Superior temporal gyrus (tissue), 1 donor: ENCODE data around the gene PDE9A.

Experiments used
- DNase-seq: peaks from one replicate; pipeline ENCODE4 v3.0.0-alpha.2; 2016; ENCODE audit errors: extremely low spot score

The PDE9A gene

GRCh38 chr21:42642219-42642745 is 11.1 kb upstream of the PDE9A start:
- DNase-seq: no peak

- no peak for DNase-seq
Measured at GRCh38 chr21:42644223-42645208, 8.9 kb upstream of the PDE9A start.

DNA sequence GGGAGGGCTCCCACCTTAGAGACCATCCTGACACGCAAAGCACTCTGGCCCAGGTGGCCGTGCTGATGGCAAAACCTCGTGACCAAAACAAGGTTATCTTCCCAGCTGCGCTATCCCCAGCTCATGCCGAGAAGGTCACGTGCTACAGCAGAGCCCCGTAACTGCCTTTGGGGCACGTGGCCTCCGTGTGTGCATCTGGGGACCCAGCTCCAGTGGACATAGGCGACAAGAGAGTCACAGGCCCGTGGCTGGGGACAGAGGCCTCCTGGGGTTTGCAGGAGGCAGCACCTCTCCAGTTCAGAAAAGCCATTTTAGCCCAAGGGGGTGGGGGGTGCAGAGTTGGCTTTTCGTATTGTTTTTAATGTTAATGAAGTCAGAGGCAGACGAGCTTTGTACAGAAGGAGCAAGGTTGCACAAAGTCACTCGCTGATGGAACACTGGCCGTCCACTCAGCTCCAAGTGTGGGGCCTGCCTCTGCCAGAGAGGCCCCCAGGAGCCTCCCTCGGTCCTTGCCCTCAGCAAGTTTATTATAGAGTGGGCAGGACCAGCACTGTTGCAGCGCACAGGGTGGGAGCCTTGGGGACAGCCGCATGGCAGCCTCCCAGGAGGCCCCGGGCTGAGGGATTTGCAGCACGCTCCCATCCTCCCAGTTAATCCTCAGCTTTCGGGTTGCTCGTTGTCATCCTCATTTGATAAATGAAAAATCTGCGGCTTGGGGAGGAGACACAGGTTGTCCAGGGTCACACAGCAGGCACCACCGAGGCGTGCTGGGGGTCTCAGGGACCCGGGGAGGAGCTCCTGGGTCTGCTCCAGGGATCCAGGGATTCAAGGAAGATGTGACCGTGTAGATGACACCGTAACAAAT is 8.0 kb upstream of the PDE9A start:
- no peak for DNase-seq

- DNase-seq: no peak
Measured at GRCh38 chr21:42646076-42646825, 7.2 kb upstream of the PDE9A start.

DNA sequence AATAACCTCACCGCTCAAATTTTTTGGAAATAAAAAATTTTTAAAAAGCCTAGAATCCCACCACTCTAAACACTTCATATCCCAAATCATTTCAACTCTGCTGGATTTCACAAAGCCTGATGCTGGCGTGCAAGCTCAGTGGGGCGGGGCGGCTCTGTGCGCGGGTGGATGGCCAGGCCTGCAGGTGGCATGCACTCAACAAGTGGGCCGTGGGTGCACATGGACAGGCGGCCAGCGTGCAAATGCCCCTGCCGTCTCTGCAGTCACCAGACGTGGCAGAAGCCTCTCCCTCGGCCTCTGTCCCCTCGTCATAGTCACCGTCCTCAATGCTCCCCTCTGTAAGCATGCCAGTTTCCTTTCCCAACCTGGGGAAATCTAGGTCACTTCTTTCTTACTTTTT is 6.6 kb upstream of the PDE9A start:
- no peak for DNase-seq

DNA sequence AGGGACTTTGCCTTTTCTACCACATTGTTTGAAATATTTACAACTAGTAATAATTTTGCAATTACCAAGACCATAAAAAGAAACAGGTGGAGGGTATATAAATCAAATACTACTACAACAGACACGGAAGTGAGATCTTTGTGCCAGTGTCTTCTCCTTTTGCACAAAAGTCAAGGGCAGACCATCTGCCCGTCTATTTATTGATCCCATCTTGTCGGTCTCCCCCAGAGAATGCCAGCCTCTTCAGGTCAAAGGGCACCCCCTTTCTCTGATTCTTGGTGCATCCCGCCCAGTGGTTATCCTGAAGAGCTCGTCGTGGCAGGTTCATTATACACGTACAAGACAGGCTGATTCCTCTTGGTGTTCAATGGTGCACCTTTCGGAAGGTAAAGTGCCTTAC is 4.8 kb upstream of the PDE9A start:
- DNase-seq: no peak

DNA sequence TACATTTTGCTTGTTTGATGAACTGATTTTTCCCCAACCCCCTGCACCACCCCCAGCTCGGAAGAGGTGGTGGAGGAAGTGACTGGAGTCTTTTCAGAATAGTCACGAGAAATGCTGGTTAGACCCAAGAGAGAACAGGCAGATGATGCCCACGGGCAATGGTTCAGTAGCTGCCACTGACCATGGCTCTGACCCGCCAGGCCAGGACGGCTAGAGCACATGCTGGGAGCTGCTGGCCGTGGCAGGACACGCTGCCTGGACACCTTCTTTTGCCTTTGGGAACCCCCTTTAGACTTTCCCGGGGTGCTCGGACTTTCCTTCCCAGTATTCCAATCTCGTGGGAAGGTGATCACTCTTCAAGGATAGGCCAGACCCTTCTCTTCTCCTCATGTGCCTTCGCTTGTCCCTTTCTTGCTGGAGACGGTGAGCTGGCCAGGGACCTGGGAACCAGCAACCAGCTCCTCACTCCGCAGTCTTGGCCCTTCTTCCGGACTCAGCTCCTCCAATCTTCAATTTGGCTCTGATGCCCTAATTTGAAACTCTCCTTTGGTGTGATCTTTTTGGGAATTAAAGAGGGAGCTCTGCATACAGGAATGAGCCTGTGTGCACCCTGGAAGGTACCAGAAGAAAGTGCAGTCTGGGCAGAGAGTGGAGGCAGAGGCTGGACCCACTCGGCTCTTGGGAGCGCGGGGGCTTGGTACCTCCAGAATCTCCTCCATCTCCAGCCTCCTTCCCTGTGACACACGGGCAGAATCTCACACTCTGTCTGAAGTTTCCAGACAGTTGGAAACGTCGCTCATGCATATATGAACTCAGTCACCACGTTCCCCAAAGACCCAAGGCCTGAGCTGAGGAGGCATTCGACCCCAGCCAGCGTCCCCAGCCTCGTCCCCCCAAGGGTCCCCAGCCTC is 4.0 kb upstream of the PDE9A start:
- DNase-seq: no peak

DNA sequence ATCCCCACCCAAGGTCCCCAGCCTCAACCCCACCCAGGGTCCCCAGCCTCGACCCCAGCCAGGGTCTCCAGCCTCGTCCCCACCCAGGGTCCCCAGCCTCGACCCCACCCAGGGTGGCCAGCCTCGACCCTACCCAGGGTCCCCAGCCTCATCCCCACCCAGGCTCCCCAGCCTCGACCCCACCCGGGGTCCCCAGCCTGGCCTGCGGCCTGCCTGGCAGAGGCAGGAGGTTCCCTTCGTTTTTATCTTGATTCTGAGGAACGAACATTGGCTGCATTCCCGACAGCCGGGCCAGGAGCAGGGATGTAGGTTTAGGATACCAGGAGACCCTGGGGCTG is 3.4 kb upstream of the PDE9A start:
- no peak for DNase-seq

DNA sequence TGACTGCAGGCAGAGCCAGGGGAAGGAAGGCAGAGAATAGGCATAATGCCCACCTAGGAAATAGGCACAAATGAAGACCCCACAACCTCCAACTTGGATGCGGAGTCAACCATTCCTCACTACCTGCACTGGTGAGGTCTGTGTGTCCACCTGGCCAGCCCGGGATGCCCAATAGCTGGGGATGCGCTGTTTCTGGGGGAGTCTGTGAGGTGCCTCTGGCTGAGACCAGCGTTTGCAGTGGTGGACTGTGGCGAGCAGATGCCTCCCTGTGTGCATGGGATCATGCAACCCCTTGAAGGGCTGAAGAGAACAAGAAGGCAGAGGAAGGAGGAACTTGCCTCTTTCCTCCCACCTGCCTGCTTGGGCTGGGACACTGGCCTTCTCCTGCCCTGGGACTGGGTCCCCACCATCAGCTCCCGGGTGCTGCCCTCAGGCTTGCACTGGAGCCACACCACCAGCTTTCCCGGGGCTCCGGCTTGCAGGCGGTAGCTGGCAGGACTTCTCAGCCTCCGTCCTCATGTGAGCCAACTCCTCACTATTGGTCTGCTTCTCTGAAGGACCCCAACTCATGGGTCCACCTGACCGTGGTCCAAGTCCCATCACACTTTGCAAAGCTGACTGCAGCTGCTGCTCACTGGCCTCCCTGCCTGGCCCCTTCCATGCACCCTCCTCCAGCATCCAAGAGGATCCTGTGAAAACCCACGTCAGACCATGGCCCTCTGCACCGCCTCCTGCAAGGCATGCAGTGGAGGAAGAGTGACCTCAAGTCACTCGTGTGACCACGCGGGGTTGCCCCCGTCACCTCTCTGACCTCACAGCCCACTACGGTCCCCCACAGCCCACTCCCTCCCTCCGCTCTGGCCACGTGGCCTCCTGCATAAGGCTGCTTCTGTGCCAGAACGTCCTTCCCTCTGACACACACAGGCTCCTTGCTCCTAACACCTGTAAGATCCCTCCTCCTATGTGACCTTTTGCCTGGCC is 2.7 kb upstream of the PDE9A start:
- no peak for DNase-seq

GRCh38 chr21:42651515-42652401 is 1.7 kb upstream of the PDE9A start:
- peak; percentile 56 for DNase-seq

- DNase-seq: peak; percentile 66
Measured at GRCh38 chr21:42652527-42653230, 742 bp upstream of the PDE9A start.

- DNase-seq: no peak
Measured at GRCh38 chr21:42654179-42654912, 925 bp downstream of the PDE9A start.

- no peak for DNase-seq
Measured at GRCh38 chr21:42654913-42655795, 1.7 kb downstream of the PDE9A start.

DNA sequence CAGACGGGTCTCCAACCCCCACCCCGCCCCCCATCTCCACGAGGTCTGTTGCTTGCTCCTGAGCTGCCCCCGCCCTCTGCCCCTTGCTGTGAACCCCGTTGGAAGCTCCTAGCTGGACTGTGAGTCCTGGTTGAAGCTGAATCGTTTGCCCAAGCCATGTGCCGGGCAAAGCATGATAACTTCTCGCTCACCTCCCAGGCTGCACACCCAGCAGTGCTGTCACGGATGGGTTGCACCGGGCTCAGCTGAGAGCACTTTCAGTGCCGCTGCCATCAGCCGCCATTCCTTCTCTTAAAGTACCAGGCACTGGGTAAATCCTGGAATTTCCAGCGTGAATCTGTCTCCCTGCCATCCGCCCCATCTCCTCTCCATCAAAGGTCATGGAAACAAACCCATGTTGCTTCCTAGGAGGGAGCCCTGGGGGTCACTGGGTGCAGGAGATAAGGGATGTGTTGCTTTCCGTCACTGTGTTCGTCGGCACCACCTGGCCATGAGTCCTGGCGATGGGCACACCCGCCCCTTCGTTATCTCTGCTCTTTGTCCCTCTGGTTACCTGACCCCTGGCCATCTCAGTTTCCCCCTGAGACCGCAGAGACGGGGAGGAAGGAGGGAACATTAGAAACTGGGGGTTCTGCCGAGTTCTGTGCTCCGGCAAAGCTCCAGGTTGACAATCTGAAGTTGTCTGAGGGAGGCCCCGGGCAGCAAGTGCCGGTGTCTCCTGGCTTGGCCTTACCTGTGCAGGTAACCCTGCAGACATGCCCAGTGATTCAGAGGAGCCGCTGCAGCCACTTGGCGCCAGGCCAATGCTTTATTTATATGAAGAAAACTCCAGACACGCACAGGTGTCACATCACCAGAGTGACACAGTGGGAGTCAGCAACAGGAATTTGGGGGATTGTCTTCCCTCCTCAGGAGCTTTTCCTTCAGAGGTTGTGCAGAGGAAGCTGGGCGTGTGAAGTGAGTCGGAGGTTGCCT is 2.7 kb downstream of the PDE9A start:
- no peak for DNase-seq

GRCh38 chr21:42656872-42657271 is 3.5 kb downstream of the PDE9A start:
- no peak for DNase-seq
